Activated naive CD8-positive, alpha-beta T cell (primary cell): ENCODE results near the gene DLX6.

Experiments
- H3K27ac Mint-ChIP-seq: one replicate; pipeline ENCODE4 v1.8.0; 2021; ENCODE audit warnings: mixed read lengths
- H3K27me3 Mint-ChIP-seq: one replicate; pipeline ENCODE4 v1.8.0; 2021; ENCODE audit warnings: mixed read lengths
- H3K36me3 Mint-ChIP-seq: one replicate; pipeline ENCODE4 v1.8.0; 2021; ENCODE audit warnings: mixed read lengths
- H3K4me1 Mint-ChIP-seq: one replicate; pipeline ENCODE4 v1.8.0; 2021; ENCODE audit warnings: low read depth, mixed read lengths
- H3K4me3 Mint-ChIP-seq: one replicate; pipeline ENCODE4 v1.8.0; 2021; ENCODE audit warnings: mild to moderate bottlenecking, mixed read lengths
- H3K9me3 Mint-ChIP-seq: one replicate; pipeline ENCODE4 v1.8.0; 2021; ENCODE audit warnings: low read depth, mixed read lengths

The DLX6 gene

GRCh38 chr7:97005183-97006054, at the start of gene DLX6:
TSS of gene DLX6 (plus strand) at chr7:97005553. CDS start at chr7:97005978, 425 bp downstream.
- Mint-ChIP-seq H3K9me3 (no peaks in the 10 kb centered on the region), H3K4me1 (peaks cover 21% of the 10 kb centered on the region), H3K27ac (no peak within 1 kb of the TSS), H3K36me3 (no peaks in the 10 kb centered on the region), H3K27me3 (peaks cover 62% of the 10 kb centered on the region), H3K4me3 (peak within 1 kb of the TSS; percentile 74)

- no peaks in the 10 kb centered on the region for H3K9me3 Mint-ChIP-seq
These were observed 46.2 kb upstream of the DLX6 start for GRCh38 chr7:96959135-96959534.

GRCh38 chr7:96962221-96962885, 43.0 kb upstream of the DLX6 start:
- Mint-ChIP-seq H3K36me3 (no peaks in the 10 kb centered on the region), H3K27me3 (peaks cover 30% of the 10 kb centered on the region), H3K27ac (no peak overlapping the region), H3K9me3 (no peaks in the 10 kb centered on the region), H3K4me1 (no peaks in the 10 kb centered on the region), H3K4me3 (no peak overlapping the region)

More at GRCh38 chr7:96959135-96959534, 46.2 kb upstream of the DLX6 start:
- no peaks in the 10 kb centered on the region for H3K36me3 Mint-ChIP-seq
- no peaks in the 10 kb centered on the region for H3K4me1 Mint-ChIP-seq
- no peak overlapping the region for H3K4me3 Mint-ChIP-seq
- peaks cover 24% of the 10 kb centered on the region for H3K27me3 Mint-ChIP-seq
- no peak overlapping the region for H3K27ac Mint-ChIP-seq

- Mint-ChIP-seq H3K9me3 (peaks cover 5% of the 10 kb centered on the region), H3K4me3 (no peak overlapping the region), H3K27me3 (peaks cover 27% of the 10 kb centered on the region), H3K36me3 (no peaks in the 10 kb centered on the region), H3K4me1 (no peaks in the 10 kb centered on the region), H3K27ac (no peak overlapping the region)
These were observed 36.4 kb upstream of the DLX6 start for GRCh38 chr7:96968981-96969380.

GRCh38 chr7:96970739-96971138, 34.6 kb upstream of the DLX6 start:
- no peaks in the 10 kb centered on the region for H3K4me1 Mint-ChIP-seq
- H3K27ac Mint-ChIP-seq, result no peak overlapping the region
- no peak overlapping the region for H3K4me3 Mint-ChIP-seq
- H3K36me3 Mint-ChIP-seq, result no peaks in the 10 kb centered on the region
- H3K9me3 Mint-ChIP-seq, result peaks cover 5% of the 10 kb centered on the region
- H3K27me3 Mint-ChIP-seq, result peaks cover 22% of the 10 kb centered on the region

GRCh38 chr7:96973986-96974385, 31.4 kb upstream of the DLX6 start:
- Mint-ChIP-seq H3K27ac (no peak overlapping the region), H3K9me3 (no peaks in the 10 kb centered on the region), H3K4me3 (no peak overlapping the region), H3K27me3 (peaks cover 21% of the 10 kb centered on the region), H3K4me1 (no peaks in the 10 kb centered on the region), H3K36me3 (no peaks in the 10 kb centered on the region)

GRCh38 chr7:96976106-96976505, 29.2 kb upstream of the DLX6 start:
- Mint-ChIP-seq H3K4me1 (no peaks in the 10 kb centered on the region), H3K9me3 (no peaks in the 10 kb centered on the region), H3K27ac (no peak overlapping the region), H3K4me3 (no peak overlapping the region), H3K27me3 (peaks cover 17% of the 10 kb centered on the region), H3K36me3 (no peaks in the 10 kb centered on the region)

- H3K27ac Mint-ChIP-seq, result no peak overlapping the region
- peaks cover 19% of the 10 kb centered on the region for H3K27me3 Mint-ChIP-seq
- H3K36me3 Mint-ChIP-seq, result no peaks in the 10 kb centered on the region
- no peaks in the 10 kb centered on the region for H3K4me1 Mint-ChIP-seq
- H3K4me3 Mint-ChIP-seq, result no peak overlapping the region
- H3K9me3 Mint-ChIP-seq, result no peaks in the 10 kb centered on the region
These were observed 27.9 kb upstream of the DLX6 start for GRCh38 chr7:96977445-96977844.

- H3K27me3 Mint-ChIP-seq, result peaks cover 27% of the 10 kb centered on the region
- H3K4me3 Mint-ChIP-seq, result no peak overlapping the region
- H3K4me1 Mint-ChIP-seq, result no peaks in the 10 kb centered on the region
- no peak overlapping the region for H3K27ac Mint-ChIP-seq
- peaks cover 6% of the 10 kb centered on the region for H3K9me3 Mint-ChIP-seq
- no peaks in the 10 kb centered on the region for H3K36me3 Mint-ChIP-seq
These were observed 25.6 kb upstream of the DLX6 start for GRCh38 chr7:96979551-96980276.

- Mint-ChIP-seq H3K4me3 (no peak overlapping the region), H3K27ac (no peak overlapping the region), H3K4me1 (no peaks in the 10 kb centered on the region), H3K27me3 (peaks cover 35% of the 10 kb centered on the region), H3K36me3 (no peaks in the 10 kb centered on the region), H3K9me3 (peaks cover 6% of the 10 kb centered on the region)
These were observed 22.8 kb upstream of the DLX6 start for GRCh38 chr7:96982586-96982985.

- peaks cover 1% of the 10 kb centered on the region for H3K4me1 Mint-ChIP-seq
- H3K36me3 Mint-ChIP-seq, result no peaks in the 10 kb centered on the region
- peaks cover 6% of the 10 kb centered on the region for H3K9me3 Mint-ChIP-seq
- no peak overlapping the region for H3K4me3 Mint-ChIP-seq
- H3K27ac Mint-ChIP-seq, result no peak overlapping the region
- peaks cover 55% of the 10 kb centered on the region for H3K27me3 Mint-ChIP-seq
These were observed 19.4 kb upstream of the DLX6 start for GRCh38 chr7:96985992-96986391.

GRCh38 chr7:96986901-96987300, 18.5 kb upstream of the DLX6 start:
- Mint-ChIP-seq H3K36me3 (no peaks in the 10 kb centered on the region), H3K9me3 (peaks cover 6% of the 10 kb centered on the region), H3K27me3 (peaks cover 52% of the 10 kb centered on the region), H3K4me1 (peaks cover 1% of the 10 kb centered on the region), H3K4me3 (no peak overlapping the region), H3K27ac (no peak overlapping the region)

GRCh38 chr7:96987719-96988118, 17.6 kb upstream of the DLX6 start:
- Mint-ChIP-seq H3K9me3 (peaks cover 6% of the 10 kb centered on the region), H3K4me1 (peaks cover 4% of the 10 kb centered on the region), H3K36me3 (peaks cover under 1% of the 10 kb centered on the region), H3K4me3 (no peak overlapping the region), H3K27me3 (peaks cover 53% of the 10 kb centered on the region), H3K27ac (no peak overlapping the region)

- peaks cover 63% of the 10 kb centered on the region for H3K27me3 Mint-ChIP-seq
- H3K36me3 Mint-ChIP-seq, result peaks cover 4% of the 10 kb centered on the region
- H3K9me3 Mint-ChIP-seq, result no peaks in the 10 kb centered on the region
- H3K27ac Mint-ChIP-seq, result no peak overlapping the region
- no peak overlapping the region for H3K4me3 Mint-ChIP-seq
- H3K4me1 Mint-ChIP-seq, result peaks cover 5% of the 10 kb centered on the region
These were observed 16.0 kb upstream of the DLX6 start for GRCh38 chr7:96989241-96989858.
